Lower lobe of right lung (tissue), 2 donors: ENCODE data around the gene PFN1. TPM values are rescaled to one million over a fixed set of nuclear protein-coding genes. Genes with fewer than 3 reads are reported as not detected.
A peak's percentile ranks its signal among the peaks of the same experiment; 100 is the strongest.
"Not testable (repeated sequence)": the region's sequence is repeated elsewhere in the genome, so short reads cannot be mapped to it uniquely, and the experiment has no call there.

ENCODE experiments used
- ATAC-seq, 2 donors: fragments of 200-7000 bp; cut with Tn5 transposase; one replicate each; pipeline ENCODE4 v1.9.1; 2020 to 2022; ENCODE audit warnings: mild to moderate bottlenecking in 2 of 2, moderate library complexity in 2 of 2
- DNase-seq: peaks from one replicate; pipeline ENCODE4 v3.0.0-alpha.2; 2020
- H3K27ac ChIP-seq: fragments of 200-600 bp; one replicate; pipeline ENCODE4 v1.8.0; 2022
- H3K27me3 ChIP-seq: fragments of 200-600 bp; one replicate; pipeline ENCODE4 v1.8.0; 2022; ENCODE audit warnings: low read depth
- H3K36me3 ChIP-seq: fragments of 200-600 bp; one replicate; pipeline ENCODE4 v1.8.0; 2022; ENCODE audit warnings: mild to moderate bottlenecking
- H3K4me1 ChIP-seq: fragments of 200-600 bp; one replicate; pipeline ENCODE4 v1.8.0; 2022
- H3K4me3 ChIP-seq: fragments of 200-600 bp; one replicate; pipeline ENCODE4 v1.8.0; 2022; ENCODE audit warnings: mild to moderate bottlenecking
- H3K9me3 ChIP-seq: fragments of 200-600 bp; one replicate; pipeline ENCODE4 v1.8.0; 2022
- CTCF ChIP-seq: fragments of 200-600 bp; IDR thresholded peaks from one replicate; pipeline ENCODE4 v1.8.0; 2022; ENCODE audit warnings: antibody characterized with exemption, mild to moderate bottlenecking
- intact Hi-C: fragments of 100-400 bp; cut with DNase I; formaldehyde crosslinking; loops from one replicate; pipeline ENCODE4 v1.11.0; 2022
- total RNA-seq: library from RNA; stranded (reverse); fragmentation: NEBNext Ultra II Directional; extraction: Animal tissue kit (Norgen Biotek cat#: 25700); gene quantifications from one replicate; pipeline ENCODE4 v1.2.1, GENCODE V29; 2021
- donor health status: DM: no; HTN: yes; CAD: no; lungs with severe emphysema.

The PFN1 gene
- total RNA-seq, 1 donor from 2014 or later, result 528 TPM

DNA sequence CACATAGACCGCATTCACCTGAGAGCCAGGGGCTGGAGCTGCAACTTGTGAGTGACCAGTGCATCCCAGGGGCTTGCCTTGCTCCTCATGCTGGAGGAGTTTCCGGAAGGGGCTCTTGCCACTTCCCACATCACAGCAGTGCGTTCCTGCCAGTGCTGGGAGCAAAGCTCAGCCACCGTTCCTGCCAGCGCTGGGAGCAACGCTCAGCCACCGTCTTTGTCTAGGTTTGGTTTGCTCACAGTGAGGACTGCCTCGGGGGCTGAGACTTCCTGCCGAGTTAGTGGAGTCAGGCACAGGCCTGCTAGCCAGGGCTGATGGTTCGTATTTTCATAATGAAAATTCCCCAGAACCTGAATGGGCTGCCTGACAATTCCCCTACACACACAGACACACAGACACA lies 40.0 kb downstream of the PFN1 start:
- DNase-seq (peak; percentile 34), ATAC-seq (no peak)
- no peak for TF ChIP-seq CTCF
- Histone ChIP-seq H3K9me3 (no peaks in the 10 kb centered on the region), H3K27me3 (no peaks in the 10 kb centered on the region), H3K36me3 (no peaks in the 10 kb centered on the region), H3K27ac (peak overlapping the region; percentile 18), H3K4me3 (no peak overlapping the region), H3K4me1 (peaks cover 9% of the 10 kb centered on the region)
- intact Hi-C loops, result no loop called here

DNA sequence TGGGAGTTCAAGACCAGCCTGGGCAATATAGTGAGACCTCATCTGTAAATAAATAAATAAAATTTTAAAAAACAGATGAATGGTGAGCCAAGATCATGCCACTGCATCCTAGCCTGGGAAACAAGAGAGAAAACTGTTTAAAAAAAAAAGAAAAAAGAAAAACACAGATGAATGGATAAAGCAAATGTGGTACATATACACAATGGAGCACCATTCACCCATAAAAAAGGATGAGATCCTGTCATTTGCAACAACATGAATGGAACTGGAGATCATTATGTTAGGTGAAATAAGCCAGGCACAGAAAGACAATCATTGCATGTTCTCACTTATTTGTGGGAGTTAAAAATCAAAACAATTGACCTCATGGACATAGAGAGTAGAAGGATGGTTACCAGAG lies 41.7 kb downstream of the PFN1 start:
- H3K27ac ChIP-seq, ATAC-seq, DNase-seq, H3K4me3 ChIP-seq, H3K27me3 ChIP-seq, H3K36me3 ChIP-seq, intact Hi-C loops, H3K9me3 ChIP-seq: not testable (repeated sequence)
- H3K4me1 ChIP-seq, result peaks cover 22% of the 10 kb centered on the region

- intact Hi-C loops, result no loop called here
- Histone ChIP-seq H3K4me1 (peaks cover 44% of the 10 kb centered on the region), H3K9me3 (no peaks in the 10 kb centered on the region), H3K36me3 (no peaks in the 10 kb centered on the region), H3K27ac (peak within 1 kb of the TSS; percentile 53), H3K27me3 (peaks cover 10% of the 10 kb centered on the region), H3K4me3 (peak within 1 kb of the TSS; percentile 30)
- peak; percentile 45 to 58 for ATAC-seq
- DNase-seq, result peak; percentile 71
- peak; percentile 72 for TF ChIP-seq CTCF
Observed at GRCh38 chr17:4903051-4903818, 45.1 kb downstream of the PFN1 start, which contains the start of gene CHRNE. CHRNE (minus strand) TSS chr17:4903098; CDS start chr17:4903063, 35 bp downstream.

- H3K27me3 ChIP-seq, result peaks cover 10% of the 10 kb centered on the region
Observed at GRCh38 chr17:4902540-4902939, 45.8 kb downstream of the PFN1 start.

GRCh38 chr17:4901648-4902344 lies 46.5 kb downstream of the PFN1 start:
- Histone ChIP-seq H3K36me3 (peaks cover 8% of the 10 kb centered on the region), H3K27me3 (peaks cover 10% of the 10 kb centered on the region), H3K9me3 (no peaks in the 10 kb centered on the region), H3K4me1 (peaks cover 45% of the 10 kb centered on the region), H3K27ac (peak overlapping the region; percentile 60), H3K4me3 (peak overlapping the region; percentile 67)
- no peak for TF ChIP-seq CTCF
- DNase-seq (peak; percentile 87), ATAC-seq (peak; percentile 14 to 55)
- intact Hi-C loops, result no loop called here

More at GRCh38 chr17:4902540-4902939, 45.8 kb downstream of the PFN1 start:
- ATAC-seq (no peak), DNase-seq (peak; percentile 43)
- Histone ChIP-seq H3K9me3 (no peaks in the 10 kb centered on the region), H3K4me3 (no peak overlapping the region), H3K36me3 (peaks cover under 1% of the 10 kb centered on the region), H3K4me1 (peaks cover 45% of the 10 kb centered on the region), H3K27ac (peak overlapping the region; percentile 53)
- intact Hi-C loops, result no loop called here
- TF ChIP-seq CTCF, result no peak
